GM18520 (cell line): ENCODE measurements around the gene MKLN1.
"Not testable (repeated sequence)": the region's sequence is repeated elsewhere in the genome, so short reads cannot be mapped to it uniquely, and the experiment has no call there.

Experiments used
- ATAC-seq: cut with Tn5 transposase; IDR thresholded peaks from one replicate; pipeline ENCODE4 v1.9.1; 2021; ENCODE audit not compliant: unreplicated experiment

Gene MKLN1

DNA sequence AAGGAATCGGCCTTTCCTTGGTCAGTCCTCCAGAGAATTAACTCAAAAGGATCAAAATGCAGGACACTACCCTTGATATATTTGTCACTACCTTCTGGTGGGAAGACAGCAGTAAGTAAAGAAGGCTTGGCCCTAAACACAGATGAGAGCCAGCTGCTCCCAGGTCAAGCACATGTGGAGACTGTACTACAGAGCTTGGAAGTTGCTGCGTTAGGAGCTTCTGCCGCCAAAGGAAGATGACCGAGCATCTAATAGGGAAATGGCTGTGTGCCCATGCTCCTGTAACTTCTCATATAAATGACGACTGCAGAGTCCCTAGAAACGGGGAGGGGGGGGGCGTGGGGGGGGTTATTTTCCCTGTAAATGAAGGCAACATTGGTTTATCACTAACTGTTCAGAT, 169.8 kb downstream of the MKLN1 start:
- ATAC-seq: no peak

- no peak for ATAC-seq
Measured at GRCh38 chr7:131498237-131498885, 170.7 kb downstream of the MKLN1 start.

DNA sequence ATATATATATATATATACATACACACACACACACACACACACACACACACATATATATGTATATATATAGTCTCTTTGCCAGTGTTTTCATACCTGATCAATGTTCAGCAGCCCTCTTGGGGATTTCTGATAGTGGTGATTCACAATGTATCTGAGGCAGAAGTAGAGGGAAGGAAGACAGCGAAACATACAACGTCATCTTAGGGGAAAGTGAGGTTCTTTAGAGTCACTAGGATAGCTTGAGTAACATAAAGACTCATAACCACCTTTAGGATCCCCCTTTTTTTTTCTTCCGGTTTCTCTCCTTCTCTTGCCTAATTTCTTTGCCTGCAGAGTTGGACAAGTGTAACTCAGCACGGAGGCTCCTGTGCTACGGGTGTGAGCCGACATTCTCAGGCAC, 172.1 kb downstream of the MKLN1 start:
- no peak for ATAC-seq

- ATAC-seq: no peak
Measured at GRCh38 chr7:131500357-131500756, 172.7 kb downstream of the MKLN1 start.

DNA sequence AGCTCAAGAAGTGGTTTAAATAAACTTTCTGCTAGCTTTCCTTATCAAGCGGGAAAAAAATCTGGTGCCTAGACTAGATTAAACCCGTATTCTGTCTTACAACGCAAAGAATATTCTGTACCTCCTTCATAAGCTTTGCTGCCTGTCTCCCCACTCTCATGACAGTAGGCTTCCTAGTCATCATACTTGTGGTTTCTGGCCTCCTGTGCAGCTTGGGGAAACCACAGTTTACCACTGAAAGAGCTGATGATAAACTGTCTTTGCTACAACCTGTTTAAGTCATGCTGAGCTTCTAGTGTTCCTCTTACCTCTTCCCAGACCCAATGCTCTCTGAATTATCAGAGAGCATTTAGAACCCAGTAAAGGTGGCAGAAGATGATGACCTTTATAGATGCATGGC, 173.7 kb downstream of the MKLN1 start:
- peak; percentile 72 for ATAC-seq

GRCh38 chr7:131501930-131502685, 174.4 kb downstream of the MKLN1 start:
- ATAC-seq: no peak

DNA sequence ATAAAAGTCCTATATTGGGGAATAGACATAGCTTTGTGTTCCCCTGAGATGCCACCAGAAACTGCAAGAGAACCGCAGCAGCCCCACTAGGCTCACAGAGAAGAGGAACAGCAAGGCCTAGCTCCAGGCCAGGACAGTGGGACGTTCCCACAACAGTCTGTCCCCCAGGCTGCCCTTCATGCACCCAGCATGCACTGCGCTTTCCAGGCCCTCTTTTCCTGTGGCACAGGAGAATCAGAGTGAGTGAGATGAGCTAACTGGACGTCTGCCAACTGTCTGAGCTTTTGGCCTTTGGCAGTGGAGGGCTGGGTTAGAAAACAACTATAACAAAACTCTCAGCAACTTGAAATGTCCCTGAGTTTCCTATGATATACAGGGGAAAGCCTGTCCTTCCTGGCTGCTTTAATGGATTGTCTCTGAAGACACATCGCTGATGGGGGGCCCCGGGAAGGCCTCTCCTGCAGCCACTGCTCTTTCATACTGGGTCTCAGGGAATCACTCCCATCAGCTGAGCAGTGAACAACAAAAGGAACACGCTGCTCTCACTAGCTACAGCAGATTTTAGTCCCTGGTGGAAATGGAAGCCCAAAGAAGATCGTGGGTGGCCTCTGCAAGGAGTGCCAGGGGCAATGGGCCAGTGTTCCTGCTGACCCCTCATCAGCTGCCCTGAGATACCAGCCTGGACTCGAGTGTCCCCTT, 175.3 kb downstream of the MKLN1 start:
- ATAC-seq: no peak

- no peak for ATAC-seq
Measured at GRCh38 chr7:131503639-131504038, 176.0 kb downstream of the MKLN1 start.

DNA sequence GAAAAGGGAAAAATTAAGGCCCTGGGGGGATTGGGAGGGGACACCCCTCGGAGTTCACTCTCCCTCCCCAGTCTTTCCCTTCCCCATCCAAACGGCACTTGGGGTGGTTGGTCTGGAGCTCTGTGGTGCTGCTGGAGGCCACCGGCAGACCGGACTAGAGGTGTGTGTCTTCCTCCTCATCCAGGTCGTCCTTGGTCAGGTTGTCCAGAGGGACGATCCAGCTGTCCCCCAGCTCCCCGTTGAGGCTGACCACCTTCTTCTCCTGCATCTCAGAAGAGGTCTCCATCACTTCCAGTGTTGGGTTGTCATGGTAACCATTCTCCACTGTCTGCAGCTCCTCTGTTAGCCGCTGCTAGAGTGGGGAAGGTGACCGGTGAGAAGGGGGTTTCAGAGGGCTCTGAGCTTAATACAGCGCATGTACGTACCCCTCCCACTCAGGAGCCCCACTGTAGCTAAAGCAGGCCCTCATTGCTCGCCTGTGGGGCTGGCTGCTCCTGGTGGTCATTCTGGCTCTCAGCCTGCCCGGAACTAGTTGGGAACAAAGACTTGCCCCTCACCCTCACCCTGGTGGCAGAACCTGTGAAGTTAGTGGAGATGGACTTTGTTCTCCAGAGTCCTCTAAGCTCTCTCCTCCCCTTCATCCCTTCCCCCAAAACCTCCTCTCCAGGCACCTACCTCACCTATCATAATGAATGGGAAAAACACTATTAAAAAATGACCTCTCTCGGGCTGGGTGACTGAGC, 176.7 kb downstream of the MKLN1 start:
- no peak for ATAC-seq

DNA sequence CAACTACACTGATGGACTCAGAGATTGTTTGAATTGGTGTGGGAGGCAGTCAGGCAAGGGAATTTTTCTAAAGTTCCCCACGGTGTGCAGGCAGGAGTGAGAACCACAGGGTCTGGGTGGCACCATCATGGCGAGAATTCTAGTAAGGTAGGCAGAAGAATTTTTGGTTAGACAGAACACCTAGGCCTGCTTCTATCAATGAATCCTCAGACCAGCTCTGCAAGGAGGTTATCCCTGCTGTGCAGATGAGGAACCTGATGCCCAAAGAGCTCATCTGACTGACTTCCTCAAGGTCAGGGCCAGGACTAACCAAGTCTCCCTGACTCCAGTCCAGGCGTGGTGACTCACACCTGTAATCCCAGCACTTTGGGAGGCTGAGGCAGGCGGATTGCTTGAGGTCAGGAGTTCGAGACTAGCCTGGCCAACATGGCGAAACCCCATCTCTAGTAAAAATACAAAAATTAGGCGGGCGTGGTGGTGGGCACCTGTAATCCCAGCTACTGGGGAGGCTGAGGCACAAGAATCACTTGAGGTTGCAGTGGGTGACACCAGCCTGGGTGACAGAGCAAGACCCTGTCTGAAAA, 177.5 kb downstream of the MKLN1 start:
- not testable (repeated sequence) for ATAC-seq

DNA sequence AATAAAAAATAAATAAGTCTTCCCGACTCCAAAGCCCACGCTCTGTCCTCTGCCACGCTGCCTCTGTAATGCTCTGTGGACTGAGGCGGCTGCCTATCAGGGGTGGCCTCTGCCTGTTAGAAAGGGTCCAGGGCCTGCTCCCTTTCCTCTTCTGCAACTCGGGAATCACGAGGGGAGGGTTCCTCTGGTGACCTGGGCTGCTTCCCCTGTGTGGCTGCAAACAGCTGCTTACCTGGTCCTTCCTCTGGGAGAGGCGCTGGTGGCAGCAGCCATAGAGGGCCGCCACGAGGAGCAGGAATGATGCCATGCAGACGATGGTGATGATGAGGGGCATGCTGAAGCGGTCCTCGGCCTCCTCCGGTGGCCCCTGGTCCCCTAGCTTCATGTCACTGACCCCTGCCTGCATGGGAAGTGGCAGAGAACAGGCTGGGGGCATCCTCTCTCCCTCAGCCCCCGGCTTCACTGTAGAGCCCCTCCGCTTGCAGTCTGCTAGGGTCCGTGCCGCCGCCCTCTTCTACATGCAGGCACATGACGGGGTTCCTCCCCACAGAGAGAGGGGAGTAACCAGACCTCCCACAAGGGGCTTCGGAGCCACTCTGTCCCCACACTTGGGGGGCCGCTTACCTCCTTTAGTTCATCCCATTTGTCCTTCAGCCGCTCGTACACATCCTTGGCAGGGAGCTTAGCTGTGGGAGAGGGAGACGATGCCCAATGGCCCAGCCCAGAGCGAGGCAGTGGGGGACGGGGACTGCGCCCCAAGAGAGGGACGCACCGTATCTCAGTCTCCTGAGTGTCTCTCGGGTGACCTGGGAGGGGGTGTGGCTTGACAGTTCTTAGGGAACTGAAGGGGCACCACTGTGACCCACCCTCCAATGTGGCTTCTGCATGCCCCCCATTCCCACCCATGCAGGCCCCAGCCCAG, 178.2 kb downstream of the MKLN1 start:
- no peak for ATAC-seq

DNA sequence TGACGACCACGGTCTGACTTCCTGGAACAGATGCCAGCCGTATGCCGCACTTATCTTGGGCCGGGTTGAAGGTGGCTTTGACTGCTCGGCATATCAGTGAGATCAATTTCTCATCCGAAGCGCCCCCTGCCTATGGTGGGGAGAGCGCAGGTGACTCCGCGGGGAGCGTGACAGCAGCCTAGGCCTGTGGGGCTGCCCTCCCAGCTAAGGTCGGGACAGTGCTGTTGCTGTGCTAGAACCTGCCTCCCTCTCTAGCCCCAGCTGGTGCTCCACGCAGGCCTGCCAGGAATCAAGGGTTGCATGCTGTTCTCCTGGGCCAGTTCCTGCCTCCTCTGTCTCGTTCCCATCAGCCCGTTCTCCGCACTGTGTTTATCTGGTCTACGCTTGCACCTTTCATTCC, 178.9 kb downstream of the MKLN1 start:
- ATAC-seq: no peak

- ATAC-seq: peak; percentile 58
Measured at GRCh38 chr7:131507592-131508331, 180.1 kb downstream of the MKLN1 start.

- no peak for ATAC-seq
Measured at GRCh38 chr7:131508754-131509486, 181.2 kb downstream of the MKLN1 start.

- no peak for ATAC-seq
Measured at GRCh38 chr7:131509781-131510180, 182.1 kb downstream of the MKLN1 start.

DNA sequence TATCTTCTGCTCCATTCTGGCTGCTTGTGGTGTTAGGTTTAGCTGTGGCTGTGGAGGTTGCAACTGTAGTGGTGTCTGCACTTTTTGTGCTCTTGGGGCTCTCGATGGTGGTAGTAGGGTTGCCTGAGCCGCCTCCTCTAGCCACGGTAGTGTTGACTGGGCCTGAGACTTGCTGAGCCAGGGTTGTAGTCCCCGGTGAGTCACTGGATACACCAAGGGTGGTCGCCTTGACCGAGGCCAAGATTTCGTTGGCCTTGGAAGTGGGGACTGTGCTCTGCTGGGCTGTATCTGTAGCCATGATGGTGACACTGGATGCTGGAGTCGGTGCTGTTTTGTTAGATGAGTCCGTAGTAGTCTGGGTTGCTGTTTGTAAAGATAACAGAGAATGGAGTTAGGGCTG, 183.4 kb downstream of the MKLN1 start:
- ATAC-seq: no peak

GRCh38 chr7:131511774-131512535, 184.3 kb downstream of the MKLN1 start:
- ATAC-seq: no peak
